Brain microvascular endothelial cell (primary cell): Measurements from ENCODE around the gene MAML1.

ENCODE experiments used
- DNase-seq: peaks from one replicate; pipeline ENCODE4 v3.0.0-alpha.2; 2020
- H3K27ac ChIP-seq: fragments of 250-450 bp; sonication (Bioruptor Pico); 2 replicates; pipeline ENCODE4 v1.5.1; 2020; ENCODE audit warnings: mild to moderate bottlenecking, moderate library complexity
- H3K27me3 ChIP-seq: fragments of 250-450 bp; sonication (Bioruptor Pico); replicated peaks from 2 replicates; pipeline ENCODE4 v1.5.1; 2020; ENCODE audit warnings: mild to moderate bottlenecking
- H3K36me3 ChIP-seq: fragments of 250-450 bp; sonication (Bioruptor Pico); replicated peaks from 2 replicates; pipeline ENCODE4 v1.5.1; 2020; ENCODE audit warnings: mild to moderate bottlenecking
- H3K4me3 ChIP-seq: 2 replicates; pipeline ENCODE4 v1.5.1; 2011; ENCODE audit warnings: low read depth, mild to moderate bottlenecking, control low read depth, low read length, moderate library complexity
- in situ Hi-C: cut with HindIII; loops from 2 replicates; pipeline ENCODE4 v1.10.0; 2017; ENCODE audit warnings: low sequenced_read_pairs, low pct_ligation_motif_present
- TF ChIP-seq, protein P1 (sequence below): IDR thresholded peaks from 2 replicates; pipeline ENCODE4 v1.5.1; 2011; ENCODE audit warnings: low read depth, mild to moderate bottlenecking, moderate library complexity, low read length, control low read depth, inconsistent platforms; ENCODE audit errors: missing control alignments

MAML1 gene

DNA sequence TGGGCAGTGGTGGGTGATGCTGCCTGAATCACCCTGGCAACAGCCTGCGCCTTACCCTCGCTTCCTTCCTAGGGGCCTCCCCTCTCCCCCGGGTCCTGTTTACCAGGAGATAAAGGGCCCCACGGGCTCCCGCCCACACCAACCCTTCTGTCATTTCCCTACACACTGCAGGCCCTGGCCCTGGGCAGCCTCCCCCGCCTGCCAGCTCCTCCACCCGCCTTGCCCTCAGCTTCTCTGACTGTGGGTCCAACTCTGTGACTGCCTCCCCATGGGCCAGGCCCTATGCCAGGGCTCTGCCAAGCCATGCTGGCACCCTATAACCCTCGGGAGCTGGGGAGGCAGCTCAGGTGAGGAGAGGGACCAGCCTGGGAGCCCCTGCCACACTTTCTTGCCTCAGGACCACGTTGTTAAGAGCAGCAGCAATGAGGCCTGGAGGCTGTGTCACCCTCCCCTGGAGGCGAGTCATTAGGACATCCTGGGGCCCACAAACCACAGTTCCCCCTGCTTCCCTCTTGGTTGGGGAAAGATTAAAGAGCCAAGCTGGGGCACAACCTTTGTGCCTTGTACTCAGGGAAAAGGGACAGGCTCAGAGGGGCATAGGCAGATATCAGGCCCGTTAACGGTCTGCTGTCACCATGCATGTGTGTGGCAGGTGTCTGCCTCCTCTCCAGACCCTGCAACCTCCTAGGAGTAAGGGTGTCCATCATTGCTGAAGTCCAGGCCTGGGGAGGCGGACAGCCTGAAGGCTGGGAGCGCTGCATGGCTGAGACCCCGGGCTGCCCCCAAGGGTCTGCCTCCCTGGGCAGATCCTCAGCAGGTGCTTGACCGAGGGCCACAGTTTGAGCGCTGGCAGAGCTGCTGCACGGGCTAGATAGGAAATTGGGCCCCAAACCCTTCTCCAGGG is 71.3 kb downstream of the MAML1 start:
- TF ChIP-seq, protein P1, sequence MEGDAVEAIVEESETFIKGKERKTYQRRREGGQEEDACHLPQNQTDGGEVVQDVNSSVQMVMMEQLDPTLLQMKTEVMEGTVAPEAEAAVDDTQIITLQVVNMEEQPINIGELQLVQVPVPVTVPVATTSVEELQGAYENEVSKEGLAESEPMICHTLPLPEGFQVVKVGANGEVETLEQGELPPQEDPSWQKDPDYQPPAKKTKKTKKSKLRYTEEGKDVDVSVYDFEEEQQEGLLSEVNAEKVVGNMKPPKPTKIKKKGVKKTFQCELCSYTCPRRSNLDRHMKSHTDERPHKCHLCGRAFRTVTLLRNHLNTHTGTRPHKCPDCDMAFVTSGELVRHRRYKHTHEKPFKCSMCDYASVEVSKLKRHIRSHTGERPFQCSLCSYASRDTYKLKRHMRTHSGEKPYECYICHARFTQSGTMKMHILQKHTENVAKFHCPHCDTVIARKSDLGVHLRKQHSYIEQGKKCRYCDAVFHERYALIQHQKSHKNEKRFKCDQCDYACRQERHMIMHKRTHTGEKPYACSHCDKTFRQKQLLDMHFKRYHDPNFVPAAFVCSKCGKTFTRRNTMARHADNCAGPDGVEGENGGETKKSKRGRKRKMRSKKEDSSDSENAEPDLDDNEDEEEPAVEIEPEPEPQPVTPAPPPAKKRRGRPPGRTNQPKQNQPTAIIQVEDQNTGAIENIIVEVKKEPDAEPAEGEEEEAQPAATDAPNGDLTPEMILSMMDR, result no peak
- DNase-seq, result no peak
- Histone ChIP-seq H3K27me3 (no peaks in the 10 kb centered on the region), H3K27ac (no peak overlapping the region), H3K4me3 (no peak overlapping the region), H3K36me3 (peaks cover 26% of the 10 kb centered on the region)
- in situ Hi-C loops, result no loop called here

DNA sequence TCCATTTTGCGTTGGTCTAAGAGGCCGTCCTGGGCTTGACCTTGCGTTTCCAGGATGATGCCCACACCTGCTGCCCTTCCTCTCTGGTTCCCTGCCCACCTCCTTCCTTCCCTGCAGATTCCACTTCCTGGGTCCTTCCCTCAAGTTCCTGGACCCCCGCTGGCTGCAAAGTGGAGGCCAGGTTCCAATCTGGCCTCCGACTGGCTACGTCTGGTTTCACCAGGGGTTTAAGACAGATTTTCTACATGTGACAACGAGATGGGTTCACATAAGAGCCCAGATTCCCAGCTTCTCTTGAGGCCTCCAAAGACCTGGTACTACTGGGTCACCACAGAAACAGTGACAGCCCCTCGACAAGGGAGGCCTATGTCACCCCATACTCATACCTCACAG is 71.9 kb downstream of the MAML1 start:
- no peak overlapping the region for H3K4me3 ChIP-seq
- no peak overlapping the region for H3K27ac ChIP-seq
- in situ Hi-C loops, result no loop called here
- TF ChIP-seq, protein P1, result no peak
- H3K27me3 ChIP-seq, result no peaks in the 10 kb centered on the region
- DNase-seq, result no peak
- H3K36me3 ChIP-seq, result peaks cover 20% of the 10 kb centered on the region

DNA sequence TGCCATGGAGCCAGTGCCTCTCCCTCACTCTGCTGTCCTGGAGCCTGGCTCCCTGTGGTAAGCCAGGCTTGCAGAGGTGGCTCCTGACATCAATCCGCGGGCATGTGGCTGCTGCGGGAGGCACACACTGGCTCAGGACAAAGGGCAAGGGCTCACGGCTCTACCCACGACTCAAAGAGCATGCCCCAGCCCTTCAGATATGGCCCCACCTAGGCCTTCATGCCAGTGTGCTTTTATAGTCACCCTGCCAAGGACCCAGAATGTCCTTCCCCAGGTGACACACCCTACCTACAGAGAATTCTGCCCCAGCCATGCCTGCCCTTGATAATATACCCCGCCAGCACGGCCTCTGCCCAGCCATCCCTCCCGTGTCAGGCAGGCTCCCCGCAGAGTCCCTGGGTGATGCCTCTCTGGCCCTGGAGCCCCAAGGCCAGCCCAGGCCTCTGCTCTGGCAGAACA is 72.5 kb downstream of the MAML1 start:
- in situ Hi-C loops, result no loop called here
- H3K27ac ChIP-seq, result peak overlapping the region; percentile 77
- no peaks in the 10 kb centered on the region for H3K27me3 ChIP-seq
- TF ChIP-seq, protein P1, result no peak
- H3K36me3 ChIP-seq, result peaks cover 14% of the 10 kb centered on the region
- no peak for DNase-seq
- peak overlapping the region; percentile 74 for H3K4me3 ChIP-seq

GRCh38 chr5:179805529-179806249 is 73.1 kb downstream of the MAML1 start:
- TF ChIP-seq, protein P1, result no peak
- H3K27ac ChIP-seq, result peak overlapping the region; percentile 77
- in situ Hi-C loops, result no loop called here
- DNase-seq, result no peak
- H3K4me3 ChIP-seq, result peak overlapping the region; percentile 74
- H3K27me3 ChIP-seq, result no peaks in the 10 kb centered on the region
- H3K36me3 ChIP-seq, result peaks cover 10% of the 10 kb centered on the region

GRCh38 chr5:179806250-179807048 is 73.8 kb downstream of the MAML1 start, which contains the start of gene MGAT4B:
Gene MGAT4B (minus strand): TSS chr5:179806866. CDS start chr5:179806583, 283 bp downstream.
- TF ChIP-seq, protein P1, result no peak
- peak within 1 kb of the TSS; percentile 74 for H3K4me3 ChIP-seq
- peak within 1 kb of the TSS; percentile 77 for H3K27ac ChIP-seq
- in situ Hi-C loops, result no loop called here
- no peak for DNase-seq
- H3K27me3 ChIP-seq, result no peaks in the 10 kb centered on the region
- H3K36me3 ChIP-seq, result peaks cover 5% of the 10 kb centered on the region
